Keratinocyte (primary cell): ENCODE measurements around the gene CNTNAP3.
"Not testable (repeated sequence)": the region's sequence is repeated elsewhere in the genome, so short reads cannot be mapped to it uniquely, and the experiment has no call there.

Experiments
- EZH2 ChIP-seq: IDR thresholded peaks from one replicate; pipeline ENCODE4 v1.6.1; 2012; ENCODE audit warnings: inconsistent platforms, mild to moderate bottlenecking, low read length, moderate library complexity
- TF ChIP-seq, protein P1 (sequence below), 3 experiments: IDR thresholded peaks in 1 of 3; conservative IDR thresholded peaks in 1 of 3; optimal IDR thresholded peaks in 1 of 3; 2 replicates in 2 of 3; 3 replicates in 1 of 3; pipeline versions ENCODE3 to v1.5.1; 2011; ENCODE audit warnings: low read length in 3 of 3, mild to moderate bottlenecking in 3 of 3, moderate library complexity in 2 of 3, control low read depth in 1 of 3, inconsistent platforms in 1 of 3; ENCODE audit not compliant: insufficient read depth in 2 of 3; ENCODE audit errors: extremely low read depth in 1 of 3

DNA sequence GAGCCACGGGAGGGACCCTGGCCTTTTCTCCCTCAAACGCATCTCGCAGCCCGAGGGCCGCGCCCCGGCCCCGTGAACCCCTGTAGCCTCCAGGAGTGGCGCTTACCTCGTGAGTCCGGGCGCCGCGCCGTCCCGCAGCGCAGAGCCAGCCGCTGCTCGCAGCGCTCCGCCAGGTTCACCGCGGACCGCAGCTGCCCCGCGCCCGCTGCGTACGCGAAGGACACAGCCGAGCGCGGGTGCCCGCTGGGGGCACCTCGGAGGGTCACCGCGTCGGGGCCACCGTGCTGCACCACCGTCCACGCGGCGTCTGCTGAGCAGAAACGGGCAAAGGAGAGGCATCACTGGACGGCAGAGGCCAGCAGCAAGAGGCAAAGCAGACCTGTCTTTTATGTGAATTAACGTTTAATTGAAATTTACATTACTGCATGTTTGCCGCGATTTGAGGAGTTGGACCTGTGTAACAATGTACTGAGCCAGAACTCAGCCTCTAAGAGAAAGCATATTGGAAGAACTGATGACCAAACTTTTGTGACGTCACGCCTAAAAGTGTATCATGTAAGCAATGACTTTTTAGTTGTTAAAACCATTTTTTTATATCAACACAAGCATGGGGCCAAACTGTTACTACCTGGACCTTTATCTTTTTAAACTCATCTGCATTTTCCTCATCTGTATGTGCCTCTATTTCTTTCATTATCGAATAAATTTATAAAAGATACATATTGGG, 155.0 kb downstream of the CNTNAP3 start:
- TF ChIP-seq, protein P1, sequence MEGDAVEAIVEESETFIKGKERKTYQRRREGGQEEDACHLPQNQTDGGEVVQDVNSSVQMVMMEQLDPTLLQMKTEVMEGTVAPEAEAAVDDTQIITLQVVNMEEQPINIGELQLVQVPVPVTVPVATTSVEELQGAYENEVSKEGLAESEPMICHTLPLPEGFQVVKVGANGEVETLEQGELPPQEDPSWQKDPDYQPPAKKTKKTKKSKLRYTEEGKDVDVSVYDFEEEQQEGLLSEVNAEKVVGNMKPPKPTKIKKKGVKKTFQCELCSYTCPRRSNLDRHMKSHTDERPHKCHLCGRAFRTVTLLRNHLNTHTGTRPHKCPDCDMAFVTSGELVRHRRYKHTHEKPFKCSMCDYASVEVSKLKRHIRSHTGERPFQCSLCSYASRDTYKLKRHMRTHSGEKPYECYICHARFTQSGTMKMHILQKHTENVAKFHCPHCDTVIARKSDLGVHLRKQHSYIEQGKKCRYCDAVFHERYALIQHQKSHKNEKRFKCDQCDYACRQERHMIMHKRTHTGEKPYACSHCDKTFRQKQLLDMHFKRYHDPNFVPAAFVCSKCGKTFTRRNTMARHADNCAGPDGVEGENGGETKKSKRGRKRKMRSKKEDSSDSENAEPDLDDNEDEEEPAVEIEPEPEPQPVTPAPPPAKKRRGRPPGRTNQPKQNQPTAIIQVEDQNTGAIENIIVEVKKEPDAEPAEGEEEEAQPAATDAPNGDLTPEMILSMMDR (optimal IDR thresholded peaks at IDR 0.05 in 1 of 3, IDR thresholded peaks at IDR 0.05 in 1 of 3, conservative IDR thresholded peaks at IDR 0.05 in 1 of 3; ENCODE audit: extremely low read depth in 1 of 3, insufficient read depth in 2 of 3, low read length in 3 of 3) = not testable (repeated sequence)
- not testable (repeated sequence) for TF ChIP-seq EZH2
